ENCODE data around the gene TTC3.

The TTC3 gene

DNA sequence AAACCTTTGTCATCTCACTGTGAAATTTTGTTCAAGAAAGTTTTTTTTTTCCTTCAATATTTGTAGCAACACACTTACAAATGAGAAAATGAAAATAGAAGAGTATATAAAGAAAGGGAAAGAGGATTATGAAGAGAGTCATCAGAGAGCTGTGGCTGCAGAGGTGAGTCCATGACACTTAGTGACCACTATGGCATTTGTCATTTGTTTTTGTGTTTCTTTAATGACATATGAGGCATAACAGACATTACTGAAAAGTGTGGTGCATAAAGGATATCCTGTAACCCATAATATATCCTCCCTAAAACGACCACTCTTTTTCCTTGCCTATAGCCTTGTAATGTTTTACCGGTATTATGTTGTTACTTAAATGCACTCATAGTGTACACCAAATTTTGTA is 113.9 kb downstream of the TTC3 start:
- TF ChIP-seq, protein P1, sequence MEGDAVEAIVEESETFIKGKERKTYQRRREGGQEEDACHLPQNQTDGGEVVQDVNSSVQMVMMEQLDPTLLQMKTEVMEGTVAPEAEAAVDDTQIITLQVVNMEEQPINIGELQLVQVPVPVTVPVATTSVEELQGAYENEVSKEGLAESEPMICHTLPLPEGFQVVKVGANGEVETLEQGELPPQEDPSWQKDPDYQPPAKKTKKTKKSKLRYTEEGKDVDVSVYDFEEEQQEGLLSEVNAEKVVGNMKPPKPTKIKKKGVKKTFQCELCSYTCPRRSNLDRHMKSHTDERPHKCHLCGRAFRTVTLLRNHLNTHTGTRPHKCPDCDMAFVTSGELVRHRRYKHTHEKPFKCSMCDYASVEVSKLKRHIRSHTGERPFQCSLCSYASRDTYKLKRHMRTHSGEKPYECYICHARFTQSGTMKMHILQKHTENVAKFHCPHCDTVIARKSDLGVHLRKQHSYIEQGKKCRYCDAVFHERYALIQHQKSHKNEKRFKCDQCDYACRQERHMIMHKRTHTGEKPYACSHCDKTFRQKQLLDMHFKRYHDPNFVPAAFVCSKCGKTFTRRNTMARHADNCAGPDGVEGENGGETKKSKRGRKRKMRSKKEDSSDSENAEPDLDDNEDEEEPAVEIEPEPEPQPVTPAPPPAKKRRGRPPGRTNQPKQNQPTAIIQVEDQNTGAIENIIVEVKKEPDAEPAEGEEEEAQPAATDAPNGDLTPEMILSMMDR (conservative IDR thresholded peaks at IDR 0.05): no peak
- H3K27ac ChIP-seq: no peak overlapping the region

DNA sequence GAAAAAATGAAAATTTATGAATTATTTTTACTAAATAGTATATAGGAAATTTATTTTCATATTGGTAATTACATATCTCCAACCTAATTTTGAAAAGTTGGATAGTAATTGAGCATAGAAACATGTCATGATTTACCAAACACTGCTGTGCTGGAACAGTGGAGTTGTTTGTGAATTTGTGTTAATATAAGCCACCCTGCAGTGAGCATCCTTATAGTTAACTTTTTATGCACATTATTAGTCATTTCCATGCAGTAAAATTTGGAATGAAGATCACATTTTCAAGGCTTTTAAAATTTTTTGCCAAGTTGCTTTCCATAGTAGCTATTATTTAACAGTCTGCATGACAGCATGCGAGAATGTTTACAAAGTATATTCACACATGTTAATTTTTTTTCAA is 115.8 kb downstream of the TTC3 start:
- TF ChIP-seq, protein P1 (conservative IDR thresholded peaks at IDR 0.05): no peak
- H3K27ac ChIP-seq: no peak overlapping the region

DNA sequence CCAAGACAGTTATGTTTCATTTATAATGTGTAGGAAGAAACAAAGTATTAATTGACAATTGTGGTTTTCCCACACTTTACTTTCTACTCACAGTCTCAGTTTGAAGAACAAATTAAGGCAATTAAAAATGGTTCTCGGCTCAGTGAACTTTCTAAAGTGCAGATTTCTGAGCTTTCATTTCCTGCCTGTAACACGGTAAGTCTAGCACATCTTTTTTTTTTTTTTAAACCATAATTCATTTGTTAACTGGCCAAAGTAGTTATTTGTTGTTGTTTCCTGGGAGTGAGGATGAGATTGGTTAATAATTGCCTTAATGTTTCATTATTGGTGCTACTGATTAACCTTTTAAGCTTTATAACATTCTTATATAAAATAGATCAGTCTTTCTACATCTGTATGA is 119.0 kb downstream of the TTC3 start:
- H3K27ac ChIP-seq: no peak overlapping the region
- TF ChIP-seq, protein P1 (conservative IDR thresholded peaks at IDR 0.05): no peak

DNA sequence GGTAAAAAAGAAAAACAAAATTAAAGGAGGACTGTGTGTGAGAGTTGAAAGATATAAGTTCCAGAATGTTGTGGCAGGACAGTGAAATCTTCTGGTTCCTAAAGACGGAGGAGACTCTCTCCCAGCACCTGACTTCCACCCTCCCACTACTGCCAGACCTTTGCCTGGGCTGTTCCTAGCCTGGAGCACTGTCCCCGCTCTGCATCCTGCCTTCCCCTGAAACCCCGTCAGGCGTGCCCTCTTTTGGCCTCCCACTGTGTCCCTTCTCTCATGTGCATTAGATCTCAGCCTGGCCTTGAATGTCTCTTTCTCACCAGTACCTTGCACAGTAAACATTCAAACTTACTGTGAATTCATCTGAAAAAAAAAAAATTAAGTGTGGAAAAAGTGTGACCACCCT is 120.0 kb downstream of the TTC3 start:
- no peak overlapping the region for H3K27ac ChIP-seq
- TF ChIP-seq, protein P1 (conservative IDR thresholded peaks at IDR 0.05): no peak

DNA sequence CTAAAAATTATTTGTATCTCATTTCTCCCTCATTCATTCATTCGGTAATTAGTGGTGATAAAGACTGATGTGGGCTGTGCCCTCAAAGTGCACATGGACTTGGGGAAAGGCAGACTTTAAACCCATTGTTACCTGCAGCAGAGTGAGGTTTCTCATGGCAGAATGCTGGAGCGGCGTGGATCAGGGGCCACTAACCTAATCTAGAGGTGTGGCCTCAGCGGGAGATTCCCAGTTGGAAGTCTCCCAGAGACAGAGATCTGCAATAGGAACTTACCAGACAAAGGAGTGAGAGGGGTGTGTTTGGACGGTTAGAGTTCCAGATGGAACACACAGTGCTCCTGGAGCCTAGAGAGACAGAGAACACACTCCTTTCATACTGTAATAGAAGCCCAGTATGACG is 120.6 kb downstream of the TTC3 start:
- no peak overlapping the region for H3K27ac ChIP-seq
- TF ChIP-seq, protein P1 (conservative IDR thresholded peaks at IDR 0.05): no peak

DNA sequence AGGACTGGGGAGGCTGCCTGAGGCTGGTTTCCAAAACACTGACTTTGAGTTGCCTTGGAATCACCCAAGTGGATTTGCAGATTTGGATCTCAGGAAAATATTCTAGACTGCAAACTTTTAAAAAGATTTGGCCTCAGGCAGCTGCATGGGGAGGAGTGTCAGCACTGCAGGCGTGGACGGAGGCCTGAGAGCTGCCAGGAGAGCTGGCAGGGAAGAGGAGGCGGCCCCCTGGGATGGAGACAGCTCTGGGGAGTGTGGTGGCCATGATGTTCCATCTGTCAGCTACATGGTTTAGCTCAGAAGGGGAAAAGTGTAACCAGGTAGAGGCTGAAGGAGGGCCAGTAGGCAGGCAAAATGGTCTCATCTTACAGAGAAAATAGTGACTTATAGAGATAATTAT is 122.0 kb downstream of the TTC3 start:
- TF ChIP-seq, protein P1 (conservative IDR thresholded peaks at IDR 0.05): no peak
- H3K27ac ChIP-seq: no peak overlapping the region

GRCh38 chr21:37195610-37196009 is 122.6 kb downstream of the TTC3 start:
- no peak overlapping the region for H3K27ac ChIP-seq
- TF ChIP-seq, protein P1 (conservative IDR thresholded peaks at IDR 0.05): no peak

- TF ChIP-seq, protein P1 (conservative IDR thresholded peaks at IDR 0.05): no peak
- no peak overlapping the region for H3K27ac ChIP-seq
Observed at GRCh38 chr21:37196847-37197246, 123.8 kb downstream of the TTC3 start.
